SU-DHL-6 (cell line): ENCODE data around the gene ADIPOQ.
"Not testable (repeated sequence)": the region's sequence is repeated elsewhere in the genome, so short reads cannot be mapped to it uniquely, and the experiment has no call there.

Experiments
- H2AFZ ChIP-seq: fragments of 200-600 bp; sonication (generic); 2 replicates; pipeline ENCODE4 v1.6.1; 2014; ENCODE audit warnings: low read depth, mild to moderate bottlenecking, moderate library complexity, mixed read lengths, antibody characterized with exemption, low read length; ENCODE audit not compliant: severe bottlenecking
- H3F3A ChIP-seq: fragments of 200-600 bp; shearing (Covaris generic); 2 replicates; pipeline ENCODE4 v1.6.0; 2016; ENCODE audit warnings: antibody characterized with exemption, mild to moderate bottlenecking; ENCODE audit not compliant: insufficient read depth
- H3K27ac ChIP-seq: fragments of 200-600 bp; sonication (generic); 2 replicates; pipeline ENCODE4 v1.5.1; 2016; ENCODE audit warnings: low read depth, mild to moderate bottlenecking, low read length, moderate library complexity, mixed read lengths
- H3K27me3 ChIP-seq: fragments of 200-600 bp; sonication (generic), shearing (Covaris generic); 2 replicates; pipeline ENCODE4 v1.6.0; 2014; ENCODE audit warnings: mild to moderate bottlenecking, low read length
- H3K36me3 ChIP-seq: fragments of 200-600 bp; sonication (generic); 2 replicates; pipeline ENCODE4 v1.6.1; 2014; ENCODE audit warnings: mild to moderate bottlenecking, low read length, mixed read lengths
- H3K4me2 ChIP-seq: fragments of 300-600, 200-600 bp; shearing (Covaris generic), sonication (generic); 2 replicates; pipeline ENCODE4 v1.6.0; 2014; ENCODE audit warnings: low read length, low read depth, mild to moderate bottlenecking; ENCODE audit not compliant: poor library complexity, severe bottlenecking
- H3K4me3 ChIP-seq: fragments of 200-600 bp; sonication (generic); 2 replicates; pipeline ENCODE4 v1.5.1; 2014; ENCODE audit warnings: antibody characterized with exemption, low read length, mild to moderate bottlenecking, mixed read lengths; ENCODE audit not compliant: insufficient read depth, poor library complexity, severe bottlenecking
- H3K79me2 ChIP-seq: fragments of 200-600 bp; sonication (generic); 2 replicates; pipeline ENCODE4 v1.6.1; 2014; ENCODE audit warnings: mild to moderate bottlenecking, low read length, moderate library complexity; ENCODE audit not compliant: insufficient read depth
- H3K9ac ChIP-seq: fragments of 200-600 bp; sonication (generic); 2 replicates; pipeline ENCODE4 v1.7.0; 2014; ENCODE audit warnings: mild to moderate bottlenecking, low read length
- H3K9me2 ChIP-seq: fragments of 200-600 bp; sonication (generic); replicated peaks from 2 replicates; pipeline ENCODE4 v1.6.1; 2014; ENCODE audit warnings: low read length; ENCODE audit not compliant: insufficient read depth
- H3K9me3 ChIP-seq: fragments of 200-600 bp; sonication (generic); 2 replicates; pipeline ENCODE4 v1.6.1; 2014; ENCODE audit warnings: low read length, mixed read lengths; ENCODE audit not compliant: insufficient read depth
- H4K20me1 ChIP-seq: fragments of 200-600 bp; sonication (generic); 2 replicates; pipeline ENCODE4 v1.6.1; 2014; ENCODE audit warnings: low read depth, mild to moderate bottlenecking, antibody characterized with exemption, low read length, moderate library complexity, mixed read lengths
- CTCF ChIP-seq: fragments of 200-600 bp; sonication (generic); IDR thresholded peaks from one replicate; pipeline ENCODE4 v1.5.1; 2017; ENCODE audit warnings: antibody characterized with exemption, mild to moderate bottlenecking, low read length, moderate library complexity; ENCODE audit not compliant: insufficient read depth, poor library complexity, severe bottlenecking
- EZH2phosphoT487 ChIP-seq: fragments of 200-600 bp; sonication (generic), shearing (Covaris generic); conservative IDR thresholded peaks from 2 replicates; pipeline ENCODE4 v1.6.1; 2018; ENCODE audit warnings: mild to moderate bottlenecking, antibody characterized with exemption, low read length, moderate library complexity, mixed read lengths

The ADIPOQ gene

GRCh38 chr3:186882150-186882524, 39.6 kb downstream of the ADIPOQ start:
- H3K79me2 ChIP-seq = no peaks in the 10 kb centered on the region
- H3K9me2 ChIP-seq = no peaks in the 10 kb centered on the region
- no peak overlapping the region for H3K27ac ChIP-seq
- no peak overlapping the region for H3K4me2 ChIP-seq
- no peak overlapping the region for H3K4me3 ChIP-seq
- no peaks in the 10 kb centered on the region for H3F3A ChIP-seq
- H4K20me1 ChIP-seq = no peaks in the 10 kb centered on the region
- H2AFZ ChIP-seq = no peak overlapping the region
- no peaks in the 10 kb centered on the region for H3K27me3 ChIP-seq
- no peak for TF ChIP-seq CTCF
- TF ChIP-seq EZH2phosphoT487 = no peak
- no peak overlapping the region for H3K9ac ChIP-seq
- H3K9me3 ChIP-seq = no peaks in the 10 kb centered on the region
- no peaks in the 10 kb centered on the region for H3K36me3 ChIP-seq

GRCh38 chr3:186882881-186883685, 40.6 kb downstream of the ADIPOQ start:
- Histone ChIP-seq H3K27me3 (no peaks in the 10 kb centered on the region), H3K36me3 (no peaks in the 10 kb centered on the region), H3K4me2 (no peak overlapping the region), H3K9me2 (no peaks in the 10 kb centered on the region), H3K9ac (no peak overlapping the region), H3F3A (no peaks in the 10 kb centered on the region), H3K9me3 (no peaks in the 10 kb centered on the region), H4K20me1 (no peaks in the 10 kb centered on the region), H3K4me3 (no peak overlapping the region), H3K27ac (no peak overlapping the region), H3K79me2 (no peaks in the 10 kb centered on the region), H2AFZ (no peak overlapping the region)
- TF ChIP-seq EZH2phosphoT487 (no peak), CTCF (no peak)

- Histone ChIP-seq H3F3A (no peaks in the 10 kb centered on the region), H3K4me3 (no peak overlapping the region), H3K36me3 (no peaks in the 10 kb centered on the region), H3K9ac (no peak overlapping the region), H3K27ac (no peak overlapping the region), H3K9me2 (no peaks in the 10 kb centered on the region), H2AFZ (no peak overlapping the region), H3K79me2 (no peaks in the 10 kb centered on the region), H3K4me2 (no peak overlapping the region), H4K20me1 (no peaks in the 10 kb centered on the region), H3K27me3 (no peaks in the 10 kb centered on the region), H3K9me3 (no peaks in the 10 kb centered on the region)
- TF ChIP-seq EZH2phosphoT487 = no peak
- TF ChIP-seq CTCF = no peak
Measured at GRCh38 chr3:186883686-186884058, 41.2 kb downstream of the ADIPOQ start.

- H3K27me3 ChIP-seq, H3K9me2 ChIP-seq, H3K9me3 ChIP-seq, H3K9ac ChIP-seq, H3K27ac ChIP-seq, H2AFZ ChIP-seq, H4K20me1 ChIP-seq, H3K4me3 ChIP-seq, H3K79me2 ChIP-seq, H3K4me2 ChIP-seq, H3F3A ChIP-seq, H3K36me3 ChIP-seq: not testable (repeated sequence)
Measured at GRCh38 chr3:186884868-186885267, 42.4 kb downstream of the ADIPOQ start.
